HEK293 (cell line): ENCODE data around the gene DHX9.

ENCODE experiments used
- CTCF ChIP-seq: fragments of 450-650 bp; formaldehyde crosslinking; IDR thresholded peaks from 2 replicates; pipeline ENCODE4 v1.5.1; 2016; ENCODE audit warnings: missing biosample characterization, missing genetic modification characterization
- PRDM10 ChIP-seq: fragments of 450-650 bp; formaldehyde crosslinking; IDR thresholded peaks from 2 replicates; pipeline ENCODE4 v1.5.1; 2016; ENCODE audit warnings: missing biosample characterization, missing genetic modification characterization
- ZNF114 ChIP-seq: fragments of 450-650 bp; formaldehyde crosslinking; IDR thresholded peaks from 2 replicates; pipeline ENCODE4 v1.5.0; 2017; ENCODE audit warnings: missing biosample characterization, missing genetic modification characterization
- ZNF48 ChIP-seq: fragments of 450-650 bp; formaldehyde crosslinking; IDR thresholded peaks from 2 replicates; pipeline ENCODE4 v1.5.1; 2016; ENCODE audit warnings: missing biosample characterization, missing genetic modification characterization

GRCh38 chr1:182867861-182868260, 28.7 kb downstream of the DHX9 start:
- TF ChIP-seq CTCF (tag by site-specific recombination) = no peak
- no peak for TF ChIP-seq PRDM10 (tag by site-specific recombination)
- TF ChIP-seq ZNF114 = no peak
- no peak for TF ChIP-seq ZNF48 (tag by site-specific recombination)
